Kidney (tissue), 14 donors: ENCODE results near the gene ZMYND19. TPM values are rescaled to one million over a fixed set of nuclear protein-coding genes. Genes with fewer than 3 reads are reported as not detected.
A peak's percentile ranks its signal among the peaks of the same experiment; 100 is the strongest.

Source experiments
- DNase-seq, 5 donors: peaks; one replicate each; pipeline ENCODE4 v3.0.0-alpha.2; 2013 to 2020
- FAIRE-seq: peaks from 2 replicates; lab custom pipeline; 2012; peaks lifted over from hg19 to GRCh38; lab: Jason Lieb, UNC
- H3K27ac ChIP-seq, 2 donors: one replicate each; pipeline ENCODE4 v1.7.0; 2013; ENCODE audit warnings: low read depth in 2 of 2, low read length in 2 of 2, inconsistent platforms in 1 of 2
- H3K27me3 ChIP-seq: one replicate; pipeline ENCODE4 v1.7.1; 2013; ENCODE audit warnings: low read length, inconsistent platforms; ENCODE audit not compliant: control insufficient read depth, insufficient read depth
- H3K36me3 ChIP-seq, 3 donors: one replicate each; pipeline versions ENCODE4 v1.7.0 to v1.7.1; 2013; ENCODE audit warnings: low read length in 3 of 3, control low read depth in 1 of 3, inconsistent platforms in 1 of 3; ENCODE audit not compliant: insufficient read depth in 3 of 3, control insufficient read depth in 2 of 3
- H3K4me1 ChIP-seq, 3 donors: one replicate each; pipeline versions ENCODE4 v1.7.0 to v1.7.1; 2013; ENCODE audit warnings: low read length in 3 of 3, inconsistent platforms in 1 of 3, low read depth in 1 of 3; ENCODE audit not compliant: control insufficient read depth in 2 of 3, insufficient read depth in 2 of 3
- H3K4me3 ChIP-seq, 3 donors: one replicate each; pipeline versions ENCODE4 v1.7.0 to v1.8.1; 2013; ENCODE audit warnings: low read length in 3 of 3, control low read depth in 1 of 3, inconsistent platforms in 1 of 3
- H3K9ac ChIP-seq, 3 donors: one replicate each; pipeline versions ENCODE4 v1.7.0 to v1.7.1; 2013; ENCODE audit warnings: low read length in 3 of 3, control low read depth in 1 of 3, inconsistent platforms in 1 of 3
- H3K9me3 ChIP-seq, 3 donors: one replicate each; pipeline versions ENCODE4 v1.7.0 to v1.7.1; 2013; ENCODE audit warnings: low read length in 3 of 3, control low read depth in 1 of 3, inconsistent platforms in 1 of 3; ENCODE audit not compliant: control insufficient read depth in 2 of 3, insufficient read depth in 1 of 3
- intact Hi-C: fragments of 100-400 bp; cut with DNase I; formaldehyde crosslinking; loops from one replicate; pipeline ENCODE4 v1.11.1; 2022
- polyA plus RNA-seq: library from polyadenylated mRNA; stranded (reverse); fragments of 350-450 nt; fragmentation: Illumina TruSeq; extraction: RNeasy Lipid Tissue Mini Kit (QIAGEN cat#74804); gene quantifications from one replicate; pipeline ENCODE4 v1.2.3, GENCODE V29; 2014; ENCODE audit warnings: low read depth, low replicate concordance; ENCODE audit not compliant: insufficient read depth
- total RNA-seq: library from RNA; stranded (reverse); fragmentation: NEBNext Ultra II Directional; extraction: Animal tissue kit (Norgen Biotek cat#: 25700); gene quantifications from one replicate; pipeline ENCODE4 v1.2.1, GENCODE V29; 2021
- TF ChIP-seq, protein P1 (sequence below): IDR thresholded peaks from 3 replicates; pipeline ENCODE4 v1.5.1; 2012; ENCODE audit warnings: mild to moderate bottlenecking, moderate library complexity, borderline replicate concordance; ENCODE audit not compliant: insufficient read depth; ENCODE audit errors: extremely low read depth
- donor health status: control.
- donor health status: control.
- donor health status: control.
- donor health status: control.
- donor health status: control.
- donor health status: DM: yes; HTN: yes; CAD: no.
- donor health status: Normal renal cell carcinoma (clear cell type).

Gene ZMYND19
- total and polyA plus RNA-seq, 2 donors from 2014 or later, result 13.5 to 19.1 TPM

DNA sequence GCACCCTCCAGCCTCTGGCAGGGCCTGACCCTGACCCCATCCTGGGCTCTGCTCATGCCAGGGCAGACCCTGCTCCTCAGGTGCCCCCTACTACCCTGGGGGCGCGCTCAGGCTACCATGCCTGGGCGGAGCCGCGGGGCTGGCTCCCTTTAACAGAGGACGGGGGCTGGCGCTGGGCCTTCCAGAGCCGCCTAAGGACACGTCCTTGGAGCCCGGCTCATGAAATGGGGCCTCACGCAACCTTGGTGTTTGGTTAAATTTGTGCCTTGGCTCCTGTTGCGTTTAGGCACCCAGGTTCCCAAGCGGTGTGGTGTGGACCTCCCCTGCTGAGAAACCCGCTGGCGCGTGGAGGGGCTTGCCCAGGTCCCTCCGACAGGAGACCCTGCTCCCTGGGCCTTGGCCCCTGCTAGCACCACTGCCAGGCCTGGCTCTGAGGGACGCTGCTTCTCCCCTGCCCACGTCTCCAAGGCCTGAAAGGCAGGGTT lies 25.1 kb upstream of the ZMYND19 start:
- H3K27me3 ChIP-seq, result no peaks in the 10 kb centered on the region
- TF ChIP-seq, protein P1, sequence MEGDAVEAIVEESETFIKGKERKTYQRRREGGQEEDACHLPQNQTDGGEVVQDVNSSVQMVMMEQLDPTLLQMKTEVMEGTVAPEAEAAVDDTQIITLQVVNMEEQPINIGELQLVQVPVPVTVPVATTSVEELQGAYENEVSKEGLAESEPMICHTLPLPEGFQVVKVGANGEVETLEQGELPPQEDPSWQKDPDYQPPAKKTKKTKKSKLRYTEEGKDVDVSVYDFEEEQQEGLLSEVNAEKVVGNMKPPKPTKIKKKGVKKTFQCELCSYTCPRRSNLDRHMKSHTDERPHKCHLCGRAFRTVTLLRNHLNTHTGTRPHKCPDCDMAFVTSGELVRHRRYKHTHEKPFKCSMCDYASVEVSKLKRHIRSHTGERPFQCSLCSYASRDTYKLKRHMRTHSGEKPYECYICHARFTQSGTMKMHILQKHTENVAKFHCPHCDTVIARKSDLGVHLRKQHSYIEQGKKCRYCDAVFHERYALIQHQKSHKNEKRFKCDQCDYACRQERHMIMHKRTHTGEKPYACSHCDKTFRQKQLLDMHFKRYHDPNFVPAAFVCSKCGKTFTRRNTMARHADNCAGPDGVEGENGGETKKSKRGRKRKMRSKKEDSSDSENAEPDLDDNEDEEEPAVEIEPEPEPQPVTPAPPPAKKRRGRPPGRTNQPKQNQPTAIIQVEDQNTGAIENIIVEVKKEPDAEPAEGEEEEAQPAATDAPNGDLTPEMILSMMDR, result no peak
- intact Hi-C loops, result no loop called here
- peaks cover 0 to 32% (median 25%) of the 10 kb centered on the region in 3 donors for H3K4me1 ChIP-seq
- DNase-seq (peak in 1 of 5 donors; percentile 75), FAIRE-seq (no peak)
- no peak overlapping the region for H3K4me3 ChIP-seq
- H3K36me3 ChIP-seq, result peaks cover 0 to 4% (median 0%) of the 10 kb centered on the region in 3 donors
- H3K9ac ChIP-seq, result no peak overlapping the region
- no peak overlapping the region for H3K27ac ChIP-seq
- H3K9me3 ChIP-seq, result no peaks in the 10 kb centered on the region

DNA sequence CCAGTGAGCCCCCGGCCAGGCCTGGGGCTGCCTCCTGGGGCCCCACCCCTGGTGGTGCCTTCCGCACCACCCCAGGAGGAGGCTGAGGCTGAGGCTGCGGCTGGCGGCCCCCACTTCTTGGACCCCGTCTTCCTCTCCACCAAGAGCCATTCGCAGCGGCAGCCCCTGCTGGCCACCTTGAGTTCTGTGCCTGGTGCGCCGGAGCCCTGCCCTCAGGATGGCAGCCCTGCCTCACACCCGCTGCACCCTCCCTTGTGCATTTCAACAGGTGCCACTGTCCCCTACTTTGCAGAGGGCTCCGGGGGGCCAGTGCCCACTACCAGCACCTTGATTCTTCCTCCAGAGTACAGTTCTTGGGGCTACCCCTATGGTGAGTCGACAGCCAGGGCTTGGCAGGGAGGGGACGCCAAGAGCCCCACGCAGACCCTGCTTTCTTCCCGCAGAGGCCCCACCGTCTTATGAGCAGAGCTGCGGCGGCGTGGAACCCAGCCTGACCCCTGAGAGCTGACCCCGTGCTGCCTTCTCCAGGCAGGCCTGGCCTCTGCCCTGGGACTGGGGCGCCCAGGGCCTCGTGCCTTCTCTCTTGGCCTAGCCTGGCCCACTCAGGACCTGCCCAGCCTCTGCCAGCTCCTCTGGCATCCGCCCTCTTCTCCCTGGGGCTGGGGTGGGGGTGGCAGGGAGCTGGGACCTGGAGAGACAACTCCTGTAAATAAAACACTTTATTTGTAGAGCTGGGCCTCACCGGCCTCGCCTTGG lies 24.5 kb upstream of the ZMYND19 start:
- H3K4me3 ChIP-seq, result no peak overlapping the region
- H3K36me3 ChIP-seq, result peaks cover 0 to 4% (median 0%) of the 10 kb centered on the region in 3 donors
- TF ChIP-seq, protein P1, result no peak
- peaks cover 0 to 28% (median 22%) of the 10 kb centered on the region in 3 donors for H3K4me1 ChIP-seq
- H3K27me3 ChIP-seq, result no peaks in the 10 kb centered on the region
- DNase-seq (peak in 1 of 5 donors; percentile 78), FAIRE-seq (no peak)
- no peak overlapping the region for H3K9ac ChIP-seq
- intact Hi-C loops, result no loop called here
- H3K27ac ChIP-seq, result no peak overlapping the region
- no peaks in the 10 kb centered on the region for H3K9me3 ChIP-seq

DNA sequence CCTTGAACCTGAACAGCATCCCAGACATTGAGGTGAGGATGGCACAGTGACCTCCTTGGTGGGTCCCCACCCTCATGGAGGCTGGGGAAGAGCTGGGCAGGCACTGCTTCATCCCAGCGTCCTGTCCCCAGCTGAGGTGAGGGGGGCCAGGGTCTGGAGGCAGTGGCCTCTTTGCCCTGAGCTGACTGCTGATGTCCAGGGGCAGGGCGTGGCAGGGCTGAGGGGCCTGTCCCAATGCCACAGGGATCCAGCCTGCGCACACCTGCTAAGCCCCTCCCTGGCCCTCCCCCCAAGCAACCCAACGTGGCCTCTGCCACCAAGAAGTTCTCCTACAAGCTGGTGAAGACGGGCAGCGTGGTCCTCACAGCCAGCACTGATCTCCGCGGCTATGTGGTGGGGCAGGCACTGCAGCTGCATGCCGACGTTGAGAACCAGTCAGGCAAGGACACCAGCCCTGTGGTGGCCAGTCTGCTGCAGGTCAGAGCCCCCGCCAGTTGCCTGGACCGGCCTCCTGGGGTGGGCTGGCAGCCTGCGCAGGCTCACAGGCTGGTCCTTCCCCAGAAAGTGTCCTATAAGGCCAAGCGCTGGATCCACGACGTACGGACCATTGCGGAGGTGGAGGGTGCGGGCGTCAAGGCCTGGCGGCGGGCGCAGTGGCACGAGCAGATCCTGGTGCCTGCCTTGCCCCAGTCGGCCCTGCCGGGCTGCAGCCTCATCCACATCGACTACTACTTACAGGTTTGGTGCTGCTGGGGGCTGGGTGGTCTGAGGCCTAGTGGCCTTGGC lies 23.6 kb upstream of the ZMYND19 start:
- Histone ChIP-seq H3K27ac (no peak overlapping the region), H3K4me1 (peaks cover 0 to 28% (median 21%) of the 10 kb centered on the region in 3 donors), H3K27me3 (no peaks in the 10 kb centered on the region), H3K9ac (no peak overlapping the region), H3K4me3 (no peak overlapping the region), H3K9me3 (no peaks in the 10 kb centered on the region), H3K36me3 (peaks cover 0 to 4% (median 0%) of the 10 kb centered on the region in 3 donors)
- TF ChIP-seq, protein P1, result no peak
- DNase-seq (peak in 1 of 5 donors; percentile 75), FAIRE-seq (no peak)
- intact Hi-C loops, result no loop called here
